ENCODE data around the gene MRTFA. TPM values are rescaled to one million over a fixed set of nuclear protein-coding genes. Genes with fewer than 3 reads are reported as not detected.

The MRTFA gene
- total RNA-seq, 1 donor from 2014 or later: 11.3 TPM

DNA sequence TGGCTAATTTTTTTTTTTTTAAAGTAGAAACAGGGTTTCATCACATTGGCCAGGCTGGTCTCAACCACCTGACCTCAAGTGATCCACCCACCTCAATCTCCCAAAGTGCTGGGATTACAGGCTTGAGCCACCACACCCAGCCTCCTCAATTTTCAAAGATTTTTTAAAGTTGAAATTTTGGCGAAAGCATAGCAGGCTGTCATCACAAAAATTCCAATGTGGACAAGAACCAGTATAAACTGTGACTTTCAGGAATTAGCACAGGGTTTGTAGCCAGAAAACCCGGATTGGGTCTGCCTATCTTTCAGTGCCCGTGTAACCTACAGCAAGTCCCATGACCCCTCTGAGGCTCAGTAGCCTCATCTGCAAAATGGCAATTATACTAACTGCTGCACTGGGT lies 185.9 kb downstream of the MRTFA start:
- Histone ChIP-seq H3K4me1 (no peaks in the 10 kb centered on the region), H3K36me3 (no peaks in the 10 kb centered on the region), H3K4me2 (no peak overlapping the region), H3K9me3 (ENCODE audit: low read depth) (no peaks in the 10 kb centered on the region), H3K27me3 (no peaks in the 10 kb centered on the region), H3K79me2 (ENCODE audit: low read depth) (no peaks in the 10 kb centered on the region), H3K9ac (no peak overlapping the region), H3K4me3 (no peak overlapping the region), H2AFZ (replicated peaks) (no peak overlapping the region), H4K20me1 (ENCODE audit: low read depth) (no peaks in the 10 kb centered on the region), H3K27ac (no peak overlapping the region), H3F3A (ENCODE audit: low read depth) (no peaks in the 10 kb centered on the region)
- Mint-ChIP-seq H3K36me3 (peaks cover 11% of the 10 kb centered on the region), H3K4me1 (peaks cover 2% of the 10 kb centered on the region), H3K27ac (no peak overlapping the region), H3K9me3 (no peaks in the 10 kb centered on the region), H3K27me3 (ENCODE audit: insufficient read depth, low read depth) (no peaks in the 10 kb centered on the region), H3K4me3 (no peak overlapping the region)
- TF ChIP-seq, protein P1, sequence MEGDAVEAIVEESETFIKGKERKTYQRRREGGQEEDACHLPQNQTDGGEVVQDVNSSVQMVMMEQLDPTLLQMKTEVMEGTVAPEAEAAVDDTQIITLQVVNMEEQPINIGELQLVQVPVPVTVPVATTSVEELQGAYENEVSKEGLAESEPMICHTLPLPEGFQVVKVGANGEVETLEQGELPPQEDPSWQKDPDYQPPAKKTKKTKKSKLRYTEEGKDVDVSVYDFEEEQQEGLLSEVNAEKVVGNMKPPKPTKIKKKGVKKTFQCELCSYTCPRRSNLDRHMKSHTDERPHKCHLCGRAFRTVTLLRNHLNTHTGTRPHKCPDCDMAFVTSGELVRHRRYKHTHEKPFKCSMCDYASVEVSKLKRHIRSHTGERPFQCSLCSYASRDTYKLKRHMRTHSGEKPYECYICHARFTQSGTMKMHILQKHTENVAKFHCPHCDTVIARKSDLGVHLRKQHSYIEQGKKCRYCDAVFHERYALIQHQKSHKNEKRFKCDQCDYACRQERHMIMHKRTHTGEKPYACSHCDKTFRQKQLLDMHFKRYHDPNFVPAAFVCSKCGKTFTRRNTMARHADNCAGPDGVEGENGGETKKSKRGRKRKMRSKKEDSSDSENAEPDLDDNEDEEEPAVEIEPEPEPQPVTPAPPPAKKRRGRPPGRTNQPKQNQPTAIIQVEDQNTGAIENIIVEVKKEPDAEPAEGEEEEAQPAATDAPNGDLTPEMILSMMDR (IDR thresholded peaks at IDR 0.05): no peak
- TF ChIP-seq EZH2 (IDR thresholded peaks at IDR 0.05): no peak
- DNase-seq (ENCODE audit: low spot score): no peak

DNA sequence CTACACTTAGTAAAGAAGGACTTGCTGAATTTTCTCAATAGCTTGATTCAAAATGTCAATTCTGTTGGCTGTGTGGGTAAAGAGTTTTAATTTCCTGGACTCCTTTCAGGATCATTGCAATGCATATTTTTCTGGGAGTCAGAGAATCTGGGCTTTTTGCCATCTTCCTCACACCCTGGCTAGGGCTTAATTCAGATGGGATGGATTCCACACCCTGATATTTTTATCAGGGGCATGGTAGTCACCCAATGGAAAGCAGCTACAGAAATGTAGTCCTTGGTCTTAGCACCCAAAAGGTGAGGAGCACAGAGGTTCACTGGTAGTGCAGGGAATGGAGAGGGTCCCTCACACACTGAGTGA lies 186.9 kb downstream of the MRTFA start:
- Mint-ChIP-seq H3K27ac (no peak overlapping the region), H3K4me1 (peaks cover 2% of the 10 kb centered on the region), H3K36me3 (peaks cover 14% of the 10 kb centered on the region), H3K4me3 (no peak overlapping the region), H3K9me3 (peaks cover 4% of the 10 kb centered on the region), H3K27me3 (ENCODE audit: insufficient read depth, low read depth) (no peaks in the 10 kb centered on the region)
- no peak overlapping the region for H2AFZ ChIP-seq (replicated peaks)
- no peaks in the 10 kb centered on the region for H3K36me3 ChIP-seq
- no peak overlapping the region for H3K27ac ChIP-seq
- no peaks in the 10 kb centered on the region for H3K27me3 ChIP-seq
- no peaks in the 10 kb centered on the region for H3K4me1 ChIP-seq
- H4K20me1 ChIP-seq (ENCODE audit: low read depth): no peaks in the 10 kb centered on the region
- no peak overlapping the region for H3K4me3 ChIP-seq
- H3K9ac ChIP-seq: no peak overlapping the region
- H3K9me3 ChIP-seq (ENCODE audit: low read depth): no peaks in the 10 kb centered on the region
- TF ChIP-seq, protein P1 (IDR thresholded peaks at IDR 0.05): no peak
- TF ChIP-seq EZH2 (IDR thresholded peaks at IDR 0.05) (no peak), EZH2phosphoT487 (IDR thresholded peaks at IDR 0.05) (no peak)
- DNase-seq (ENCODE audit: low spot score): no peak
- H3F3A ChIP-seq (ENCODE audit: low read depth): no peaks in the 10 kb centered on the region
- no peaks in the 10 kb centered on the region for H3K79me2 ChIP-seq (ENCODE audit: low read depth)
- H3K4me2 ChIP-seq: no peak overlapping the region

DNA sequence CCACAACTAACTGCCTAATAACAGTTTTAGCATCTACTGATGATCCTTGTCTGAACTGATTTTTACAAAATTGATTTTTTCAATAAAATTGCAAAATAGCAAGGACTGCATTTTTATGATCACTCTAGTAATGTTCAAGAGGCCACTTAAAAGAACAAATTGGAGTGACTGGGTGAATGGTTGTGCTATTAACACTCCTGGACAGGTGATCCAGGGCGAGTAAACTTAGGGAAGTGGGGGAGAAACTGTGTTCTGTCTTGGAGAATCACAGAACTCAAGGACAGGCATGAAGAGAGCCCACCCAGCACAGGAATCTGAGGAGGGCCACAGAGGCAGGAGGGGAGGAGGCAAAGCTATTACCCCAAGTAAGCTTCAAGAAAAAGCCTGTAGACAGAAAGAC lies 190.3 kb downstream of the MRTFA start:
- no peak for TF ChIP-seq EZH2 (IDR thresholded peaks at IDR 0.05)
- TF ChIP-seq EZH2phosphoT487 (IDR thresholded peaks at IDR 0.05): no peak
- TF ChIP-seq, protein P1 (IDR thresholded peaks at IDR 0.05): no peak
- no peak overlapping the region for H3K27ac Mint-ChIP-seq
- no peaks in the 10 kb centered on the region for H3K27me3 ChIP-seq
- H3K27me3 Mint-ChIP-seq (ENCODE audit: insufficient read depth, low read depth): no peaks in the 10 kb centered on the region
- H2AFZ ChIP-seq (replicated peaks): no peak overlapping the region
- H3K4me3 ChIP-seq: no peak overlapping the region
- H3K9ac ChIP-seq: no peak overlapping the region
- no peaks in the 10 kb centered on the region for H4K20me1 ChIP-seq (ENCODE audit: low read depth)
- no peaks in the 10 kb centered on the region for H3K79me2 ChIP-seq (ENCODE audit: low read depth)
- no peaks in the 10 kb centered on the region for H3K4me1 ChIP-seq
- peaks cover 11% of the 10 kb centered on the region for H3K9me3 Mint-ChIP-seq
- H3K4me3 Mint-ChIP-seq: no peak overlapping the region
- no peaks in the 10 kb centered on the region for H3K36me3 ChIP-seq
- H3K36me3 Mint-ChIP-seq: peaks cover 14% of the 10 kb centered on the region
- H3K4me2 ChIP-seq: no peak overlapping the region
- no peak overlapping the region for H3K27ac ChIP-seq
- H3K9me3 ChIP-seq (ENCODE audit: low read depth): no peaks in the 10 kb centered on the region
- H3F3A ChIP-seq (ENCODE audit: low read depth): no peaks in the 10 kb centered on the region
- H3K4me1 Mint-ChIP-seq: peaks cover 2% of the 10 kb centered on the region
- DNase-seq (ENCODE audit: low spot score): no peak
